C4-2B (cell line): ENCODE measurements around the gene DSCAML1.

ENCODE experiments used
- H3K27ac ChIP-seq: fragments of 450-650 bp; 2 replicates; pipeline ENCODE4 v1.5.1; 2017
- ZFX ChIP-seq: fragments of 450-650 bp; IDR thresholded peaks from 2 replicates; pipeline ENCODE4 v1.6.1; 2017
- TF ChIP-seq, protein P1 (sequence below): fragments of 450-650 bp; conservative IDR thresholded peaks from 2 replicates; pipeline ENCODE4 v1.5.1; 2017; ENCODE audit warnings: mild to moderate bottlenecking

DSCAML1 gene

DNA sequence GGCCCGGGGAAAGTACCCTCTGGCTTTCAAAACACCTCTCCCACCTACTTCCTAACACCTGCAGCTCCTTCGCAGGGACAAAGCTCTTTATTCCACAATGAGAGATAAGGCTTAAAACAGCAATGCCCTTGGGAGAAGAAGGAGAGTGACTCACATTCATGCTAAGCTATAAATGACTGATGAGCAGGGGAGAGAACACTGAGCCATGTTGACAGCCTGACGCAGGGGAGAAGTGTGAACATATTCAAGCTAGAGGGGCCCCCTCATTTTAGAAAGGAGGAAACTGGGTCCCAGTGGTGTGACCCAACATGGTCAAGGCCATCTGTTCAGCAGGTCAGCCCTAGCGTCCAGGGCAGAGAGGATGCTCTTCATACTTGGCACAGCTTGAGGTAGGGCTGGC lies 171.8 kb downstream of the DSCAML1 start:
- TF ChIP-seq, protein P1, sequence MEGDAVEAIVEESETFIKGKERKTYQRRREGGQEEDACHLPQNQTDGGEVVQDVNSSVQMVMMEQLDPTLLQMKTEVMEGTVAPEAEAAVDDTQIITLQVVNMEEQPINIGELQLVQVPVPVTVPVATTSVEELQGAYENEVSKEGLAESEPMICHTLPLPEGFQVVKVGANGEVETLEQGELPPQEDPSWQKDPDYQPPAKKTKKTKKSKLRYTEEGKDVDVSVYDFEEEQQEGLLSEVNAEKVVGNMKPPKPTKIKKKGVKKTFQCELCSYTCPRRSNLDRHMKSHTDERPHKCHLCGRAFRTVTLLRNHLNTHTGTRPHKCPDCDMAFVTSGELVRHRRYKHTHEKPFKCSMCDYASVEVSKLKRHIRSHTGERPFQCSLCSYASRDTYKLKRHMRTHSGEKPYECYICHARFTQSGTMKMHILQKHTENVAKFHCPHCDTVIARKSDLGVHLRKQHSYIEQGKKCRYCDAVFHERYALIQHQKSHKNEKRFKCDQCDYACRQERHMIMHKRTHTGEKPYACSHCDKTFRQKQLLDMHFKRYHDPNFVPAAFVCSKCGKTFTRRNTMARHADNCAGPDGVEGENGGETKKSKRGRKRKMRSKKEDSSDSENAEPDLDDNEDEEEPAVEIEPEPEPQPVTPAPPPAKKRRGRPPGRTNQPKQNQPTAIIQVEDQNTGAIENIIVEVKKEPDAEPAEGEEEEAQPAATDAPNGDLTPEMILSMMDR = no peak
- no peak for TF ChIP-seq ZFX

DNA sequence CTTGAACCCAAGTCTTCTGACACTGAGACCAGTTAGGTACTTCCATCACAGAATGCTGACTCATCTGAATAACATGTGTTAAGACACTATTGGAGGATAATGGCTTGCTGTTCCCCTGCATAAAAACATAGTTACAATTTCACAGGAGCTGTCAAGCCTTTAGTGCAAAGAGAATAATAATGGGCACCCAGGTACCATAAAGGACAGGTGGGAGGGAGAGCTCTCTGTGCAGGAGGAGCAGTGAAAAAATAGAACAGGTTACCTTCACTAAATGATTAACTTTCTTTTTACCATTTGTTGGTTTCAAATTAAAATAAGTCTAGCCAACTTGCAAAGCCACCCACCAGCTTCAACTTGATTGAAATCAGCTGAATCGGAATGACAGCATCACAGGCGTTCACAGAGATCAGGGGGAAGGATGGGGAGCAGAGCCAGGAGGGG lies 173.2 kb downstream of the DSCAML1 start:
- TF ChIP-seq, protein P1 = no peak
- no peak for TF ChIP-seq ZFX
- no peak overlapping the region for H3K27ac ChIP-seq

More for the DNA sequence above, 171.8 kb downstream of the DSCAML1 start:
- no peak overlapping the region for H3K27ac ChIP-seq

DNA sequence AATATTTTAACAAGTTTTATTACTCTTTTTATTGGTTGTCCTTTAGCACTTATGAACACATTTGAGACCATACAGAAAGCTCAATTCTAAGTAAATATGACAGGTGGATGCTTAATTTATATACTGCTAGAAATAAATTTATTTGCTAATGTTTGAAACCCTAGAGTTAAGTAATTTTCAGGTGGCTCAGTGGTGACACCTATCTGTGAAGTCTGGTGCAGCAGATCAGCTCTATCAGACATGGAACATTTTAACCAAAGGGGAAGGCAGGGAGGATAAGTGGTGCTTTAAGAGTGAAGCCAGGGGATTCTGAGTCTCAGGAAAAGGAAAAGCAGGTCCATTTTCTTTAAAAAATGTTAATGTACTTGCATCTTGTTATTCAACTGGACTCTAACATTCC lies 175.8 kb downstream of the DSCAML1 start:
- no peak overlapping the region for H3K27ac ChIP-seq
- TF ChIP-seq, protein P1 = peak; percentile 90
- no peak for TF ChIP-seq ZFX

DNA sequence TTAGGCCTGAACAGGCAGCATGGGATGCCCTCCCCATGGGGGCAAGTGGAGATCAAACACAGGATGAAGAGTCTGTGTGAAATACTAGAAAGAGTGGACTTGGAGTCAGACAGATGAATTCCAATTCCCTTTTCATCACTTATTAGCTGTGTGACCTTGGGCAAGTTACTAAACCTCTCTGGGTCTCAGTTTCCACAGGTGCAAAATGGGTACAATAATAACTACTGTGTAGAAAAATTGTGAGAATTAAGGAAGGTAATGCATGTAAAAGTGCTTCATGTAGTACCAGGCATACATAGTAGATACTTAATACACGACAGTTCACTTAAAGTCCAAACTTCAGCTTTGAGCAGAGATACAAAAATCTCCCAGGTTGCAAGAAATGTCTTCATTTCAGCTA lies 176.4 kb downstream of the DSCAML1 start:
- TF ChIP-seq ZFX = no peak
- TF ChIP-seq, protein P1 = no peak
- no peak overlapping the region for H3K27ac ChIP-seq

DNA sequence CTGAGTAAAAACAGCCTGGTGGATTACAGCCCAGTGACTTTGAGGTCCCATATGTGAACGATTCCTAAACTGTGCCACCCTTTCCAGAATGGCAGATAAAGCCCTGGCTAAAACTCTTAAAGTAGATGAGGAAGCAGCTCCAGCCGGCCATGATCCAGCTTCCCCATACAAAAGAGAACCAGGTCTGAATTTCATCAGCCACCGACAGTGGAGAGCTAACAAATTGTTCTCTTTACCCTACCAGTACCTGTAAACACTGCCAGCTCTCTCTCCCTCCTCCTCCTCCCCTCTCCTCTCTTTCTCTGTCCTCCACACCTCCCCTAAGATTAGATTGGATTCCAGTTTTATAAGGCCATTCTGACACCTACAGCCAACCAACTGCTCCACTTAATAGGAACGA lies 176.9 kb downstream of the DSCAML1 start:
- H3K27ac ChIP-seq = no peak overlapping the region
- TF ChIP-seq, protein P1 = no peak
- TF ChIP-seq ZFX = no peak

DNA sequence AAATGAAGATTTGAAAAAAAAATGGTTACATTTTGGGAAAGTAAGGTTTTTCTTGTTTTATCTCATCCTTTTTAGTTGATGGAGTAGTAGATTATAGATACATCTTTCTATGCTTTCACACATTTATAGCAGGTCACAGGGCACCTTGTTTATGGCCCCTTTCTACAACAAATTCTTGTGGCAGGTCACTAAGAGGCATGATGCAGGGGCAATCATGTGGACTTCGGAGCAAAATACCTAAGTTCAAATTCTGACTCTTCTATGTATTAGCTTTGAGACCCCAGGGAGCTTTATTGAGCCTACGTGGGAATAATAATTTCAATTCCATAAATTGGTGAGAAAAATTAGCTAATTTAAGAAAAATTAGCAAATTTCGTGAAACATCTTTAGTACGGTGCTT lies 177.4 kb downstream of the DSCAML1 start:
- no peak overlapping the region for H3K27ac ChIP-seq
- TF ChIP-seq, protein P1 = no peak
- TF ChIP-seq ZFX = no peak

DNA sequence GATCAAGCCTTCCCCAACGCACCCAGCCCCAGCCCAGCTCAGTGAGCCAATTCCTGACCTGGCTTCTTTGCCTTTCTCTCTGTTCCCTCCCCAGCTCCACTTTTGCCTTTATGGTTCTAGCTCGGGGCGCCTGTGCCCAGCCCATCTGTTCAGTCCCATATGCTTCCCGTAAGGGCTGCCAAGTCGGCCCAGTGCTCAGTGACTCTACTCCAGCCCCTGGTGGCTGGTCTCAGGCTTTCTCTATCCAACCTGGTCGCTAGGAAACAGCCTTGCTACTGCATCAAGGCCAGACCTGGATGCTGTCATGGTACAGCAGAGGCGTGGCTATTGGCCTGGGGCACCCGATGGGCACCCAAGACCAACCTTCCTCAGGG lies 178.0 kb downstream of the DSCAML1 start:
- no peak for TF ChIP-seq ZFX
- TF ChIP-seq, protein P1 = 0 out of 2 replicates have a peak, but pooled peaks have one; percentile 11
- no peak overlapping the region for H3K27ac ChIP-seq
